ENCODE results near the gene TCP11L1. TPM values are rescaled to one million over a fixed set of nuclear protein-coding genes. Genes with fewer than 3 reads are reported as not detected.

Gene TCP11L1
- total RNA-seq, 1 donor from 2014 or later = 20.2 TPM

GRCh38 chr11:33001281-33001680 is 38.1 kb upstream of the TCP11L1 start:
- Mint-ChIP-seq H3K27me3 (peaks cover 5% of the 10 kb centered on the region), H3K9me3 (ENCODE audit: low read depth) (peaks cover 10% of the 10 kb centered on the region)

GRCh38 chr11:33001751-33002542 is 37.4 kb upstream of the TCP11L1 start:
- TF ChIP-seq, protein P1, sequence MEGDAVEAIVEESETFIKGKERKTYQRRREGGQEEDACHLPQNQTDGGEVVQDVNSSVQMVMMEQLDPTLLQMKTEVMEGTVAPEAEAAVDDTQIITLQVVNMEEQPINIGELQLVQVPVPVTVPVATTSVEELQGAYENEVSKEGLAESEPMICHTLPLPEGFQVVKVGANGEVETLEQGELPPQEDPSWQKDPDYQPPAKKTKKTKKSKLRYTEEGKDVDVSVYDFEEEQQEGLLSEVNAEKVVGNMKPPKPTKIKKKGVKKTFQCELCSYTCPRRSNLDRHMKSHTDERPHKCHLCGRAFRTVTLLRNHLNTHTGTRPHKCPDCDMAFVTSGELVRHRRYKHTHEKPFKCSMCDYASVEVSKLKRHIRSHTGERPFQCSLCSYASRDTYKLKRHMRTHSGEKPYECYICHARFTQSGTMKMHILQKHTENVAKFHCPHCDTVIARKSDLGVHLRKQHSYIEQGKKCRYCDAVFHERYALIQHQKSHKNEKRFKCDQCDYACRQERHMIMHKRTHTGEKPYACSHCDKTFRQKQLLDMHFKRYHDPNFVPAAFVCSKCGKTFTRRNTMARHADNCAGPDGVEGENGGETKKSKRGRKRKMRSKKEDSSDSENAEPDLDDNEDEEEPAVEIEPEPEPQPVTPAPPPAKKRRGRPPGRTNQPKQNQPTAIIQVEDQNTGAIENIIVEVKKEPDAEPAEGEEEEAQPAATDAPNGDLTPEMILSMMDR (IDR thresholded peaks at IDR 0.05; ENCODE audit: unreplicated experiment) = no peak

More at GRCh38 chr11:33001281-33001680, 38.1 kb upstream of the TCP11L1 start:
- TF ChIP-seq, protein P1 (IDR thresholded peaks at IDR 0.05; ENCODE audit: unreplicated experiment) = no peak
- H3K4me1 Mint-ChIP-seq (ENCODE audit: low read depth) = peaks cover 15% of the 10 kb centered on the region
- peaks cover 2% of the 10 kb centered on the region for H3K36me3 Mint-ChIP-seq (ENCODE audit: insufficient read depth)
- H3K27ac Mint-ChIP-seq = no peak overlapping the region
- H3K4me3 Mint-ChIP-seq (ENCODE audit: low read depth) = no peak overlapping the region
- DNase-seq (ENCODE audit: low spot score, unreplicated experiment) = no peak

GRCh38 chr11:33005175-33005574 is 34.2 kb upstream of the TCP11L1 start:
- Mint-ChIP-seq H3K27ac (no peak overlapping the region), H3K4me3 (ENCODE audit: low read depth) (no peak overlapping the region), H3K36me3 (ENCODE audit: insufficient read depth) (no peaks in the 10 kb centered on the region), H3K27me3 (peaks cover under 1% of the 10 kb centered on the region), H3K9me3 (ENCODE audit: low read depth) (no peaks in the 10 kb centered on the region), H3K4me1 (ENCODE audit: low read depth) (peaks cover 15% of the 10 kb centered on the region)
- TF ChIP-seq, protein P1 (IDR thresholded peaks at IDR 0.05; ENCODE audit: unreplicated experiment) = no peak
- no peak for DNase-seq (ENCODE audit: low spot score, unreplicated experiment)

More at GRCh38 chr11:33001751-33002542, 37.4 kb upstream of the TCP11L1 start:
- H3K4me3 Mint-ChIP-seq (ENCODE audit: low read depth) = peak overlapping the region; percentile 17
- H3K27ac Mint-ChIP-seq = peak overlapping the region; percentile 84
- H3K9me3 Mint-ChIP-seq (ENCODE audit: low read depth) = peaks cover 10% of the 10 kb centered on the region
- H3K36me3 Mint-ChIP-seq (ENCODE audit: insufficient read depth) = peaks cover 2% of the 10 kb centered on the region
- H3K4me1 Mint-ChIP-seq (ENCODE audit: low read depth) = peaks cover 15% of the 10 kb centered on the region
- peaks cover 5% of the 10 kb centered on the region for H3K27me3 Mint-ChIP-seq
- no peak for DNase-seq (ENCODE audit: low spot score, unreplicated experiment)

- TF ChIP-seq, protein P1 (IDR thresholded peaks at IDR 0.05; ENCODE audit: unreplicated experiment) = no peak
- Mint-ChIP-seq H3K27me3 (no peaks in the 10 kb centered on the region), H3K9me3 (ENCODE audit: low read depth) (no peaks in the 10 kb centered on the region), H3K4me3 (ENCODE audit: low read depth) (no peak overlapping the region), H3K4me1 (ENCODE audit: low read depth) (peaks cover 15% of the 10 kb centered on the region), H3K27ac (no peak overlapping the region), H3K36me3 (ENCODE audit: insufficient read depth) (no peaks in the 10 kb centered on the region)
- no peak for DNase-seq (ENCODE audit: low spot score, unreplicated experiment)
Measured at GRCh38 chr11:33006010-33006409, 33.4 kb upstream of the TCP11L1 start.

DNA sequence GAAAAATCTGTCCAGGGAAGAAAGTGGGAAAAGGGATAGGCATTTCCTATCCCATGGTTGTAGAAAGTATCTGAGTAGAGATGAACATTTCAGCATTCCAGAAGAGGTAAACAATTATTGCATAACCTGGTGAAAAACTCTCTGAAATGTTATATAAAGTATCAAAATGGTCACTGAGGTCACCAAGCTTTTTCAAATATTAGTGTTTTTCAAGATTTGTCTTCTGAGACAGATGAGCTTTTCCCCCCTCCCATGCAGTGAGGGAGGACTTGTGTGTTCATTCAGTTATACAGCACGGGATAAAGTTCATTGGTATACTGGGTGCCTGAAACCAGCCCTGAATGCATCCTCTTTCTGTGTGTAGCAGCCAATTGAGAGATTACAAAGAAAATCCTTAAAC is 25.6 kb upstream of the TCP11L1 start:
- H3K36me3 Mint-ChIP-seq (ENCODE audit: insufficient read depth) = no peaks in the 10 kb centered on the region
- H3K27me3 Mint-ChIP-seq = peaks cover 35% of the 10 kb centered on the region
- TF ChIP-seq, protein P1 (IDR thresholded peaks at IDR 0.05; ENCODE audit: unreplicated experiment) = no peak
- peaks cover 8% of the 10 kb centered on the region for H3K4me1 Mint-ChIP-seq (ENCODE audit: low read depth)
- no peaks in the 10 kb centered on the region for H3K9me3 Mint-ChIP-seq (ENCODE audit: low read depth)
- DNase-seq (ENCODE audit: low spot score, unreplicated experiment) = no peak
- H3K27ac Mint-ChIP-seq = no peak overlapping the region
- H3K4me3 Mint-ChIP-seq (ENCODE audit: low read depth) = no peak overlapping the region

All from progenitor cell of endocrine pancreas (in vitro differentiated cells).